ENCODE data around the gene TMEM52. TPM values are rescaled to one million over a fixed set of nuclear protein-coding genes. Genes with fewer than 3 reads are reported as not detected.

TMEM52 gene
- total RNA-seq, 4 donors from 2014 or later = 1.1 to 3.6 (median 3.0) TPM

GRCh38 chr1:1917995-1918900 is 831 bp downstream of the TMEM52 start:
- H3K9me3 ChIP-seq = no peaks in the 10 kb centered on the region
- H3K27ac ChIP-seq = peak overlapping the region; percentile 44 to 79 (median 73)
- intact Hi-C loops (cut with DNase I) = no loop called here
- 45% methylated on average over 10 of the region's 46 CpGs; no CpG with 5 or more reads in 1 of the 2 donors for WGBS, 2 donors
- no peaks in the 10 kb centered on the region for H3K36me3 ChIP-seq
- H3K27me3 ChIP-seq = peaks cover 0 to 5% (median 0%) of the 10 kb centered on the region in 4 donors
- no peak for DNase-seq
- peaks cover 11 to 51% (median 14%) of the 10 kb centered on the region in 3 donors for H3K4me1 ChIP-seq
- TF ChIP-seq CTCF (IDR thresholded peaks at IDR 0.05) = no peak
- no peak for TF ChIP-seq POLR2A (IDR thresholded peaks at IDR 0.05)
- peak overlapping the region; percentile 43 to 75 (median 51) for H3K4me3 ChIP-seq

- peaks cover 0 to 5% (median 0%) of the 10 kb centered on the region in 4 donors for H3K27me3 ChIP-seq
- 100% methylated on average over 2 of the region's 14 CpGs; no CpG with 5 or more reads in 1 of the 2 donors for WGBS, 2 donors
- H3K4me3 ChIP-seq = no peak overlapping the region
- no peak overlapping the region for H3K27ac ChIP-seq
- intact Hi-C loops (cut with DNase I) = no loop called here
- H3K9me3 ChIP-seq = no peaks in the 10 kb centered on the region
- peaks cover 11 to 51% (median 14%) of the 10 kb centered on the region in 3 donors for H3K4me1 ChIP-seq
- DNase-seq = no peak
- H3K36me3 ChIP-seq = no peaks in the 10 kb centered on the region
- TF ChIP-seq CTCF (IDR thresholded peaks at IDR 0.05) (no peak), POLR2A (IDR thresholded peaks at IDR 0.05) (no peak)
Measured at GRCh38 chr1:1917304-1917976, 1.6 kb downstream of the TMEM52 start.

- TF ChIP-seq CTCF (IDR thresholded peaks at IDR 0.05) = no peak
- TF ChIP-seq POLR2A (IDR thresholded peaks at IDR 0.05) = no peak
- Histone ChIP-seq H3K4me3 (no peak overlapping the region), H3K9me3 (no peaks in the 10 kb centered on the region), H3K27me3 (peaks cover 0 to 5% (median 0%) of the 10 kb centered on the region in 4 donors), H3K27ac (no peak overlapping the region), H3K4me1 (peaks cover 11 to 51% (median 14%) of the 10 kb centered on the region in 3 donors), H3K36me3 (no peaks in the 10 kb centered on the region)
- no peak for DNase-seq
- intact Hi-C loops (cut with DNase I) = no loop called here
- WGBS, 2 donors = 74 to 80% methylated on average over 11 to 14 of the region's 19 CpGs
Measured at GRCh38 chr1:1916851-1917251, 2.2 kb downstream of the TMEM52 start.

- Histone ChIP-seq H3K36me3 (no peaks in the 10 kb centered on the region), H3K27me3 (peaks cover 0 to 5% (median 0%) of the 10 kb centered on the region in 4 donors), H3K4me3 (no peak overlapping the region), H3K27ac (peak overlapping the region in 1 of 4 donors; percentile 3), H3K9me3 (no peaks in the 10 kb centered on the region), H3K4me1 (peaks cover 11 to 51% (median 14%) of the 10 kb centered on the region in 3 donors)
- DNase-seq = no peak
- intact Hi-C loops (cut with DNase I) = no loop called here
- TF ChIP-seq POLR2A (IDR thresholded peaks at IDR 0.05) (no peak), CTCF (IDR thresholded peaks at IDR 0.05) (no peak)
- 65 to 73% methylated on average over 5 to 14 of the region's 23 CpGs for WGBS, 2 donors
Measured at GRCh38 chr1:1915911-1916840, 2.9 kb downstream of the TMEM52 start.

Measured in esophagus squamous epithelium (tissue), 5 donors.